NCI-H2227 treated with DMSO at 0.1 percent for 48 hours (cell line): ENCODE data around the gene OR4D11.
"Not testable (repeated sequence)": the region's sequence is repeated elsewhere in the genome, so short reads cannot be mapped to it uniquely, and the experiment has no call there.

Source experiments
- DNase-seq: peaks from one replicate; lab custom pipeline; 2025; lab: John Stamatoyannopoulos, UW

The OR4D11 gene

GRCh38 chr11:59503276-59503675 is at the start of gene OR4D11:
Gene OR4D11 (plus strand): TSS chr11:59503576. CDS start chr11:59503576, 0 bp downstream.
- no peak for DNase-seq

- DNase-seq = no peak
Observed at GRCh38 chr11:59456661-59457060, 46.7 kb upstream of the OR4D11 start, which contains the start of gene OR4D6. Gene OR4D6 (plus strand): TSS chr11:59456961. CDS start chr11:59456961, 0 bp downstream.

- DNase-seq = no peak
Observed at GRCh38 chr11:59459916-59460315, 43.5 kb upstream of the OR4D11 start.

- no peak for DNase-seq
Observed at GRCh38 chr11:59463190-59463641, 40.2 kb upstream of the OR4D11 start.

- no peak for DNase-seq
Observed at GRCh38 chr11:59473015-59473414, 30.4 kb upstream of the OR4D11 start, which contains the start of gene OR4D10. Gene OR4D10 (plus strand): TSS chr11:59473315. CDS start chr11:59477430, 4,115 bp downstream.

- DNase-seq = no peak
Observed at GRCh38 chr11:59475176-59475575, 28.2 kb upstream of the OR4D11 start.

- no peak for DNase-seq
Observed at GRCh38 chr11:59479906-59480305, 23.5 kb upstream of the OR4D11 start.

GRCh38 chr11:59480359-59480758 is 23.0 kb upstream of the OR4D11 start:
- no peak for DNase-seq

GRCh38 chr11:59501931-59502330 is 1.4 kb upstream of the OR4D11 start:
- no peak for DNase-seq

- DNase-seq = no peak
Observed at GRCh38 chr11:59510941-59511589, 7.7 kb downstream of the OR4D11 start, which contains the start of gene OR4D9. Gene OR4D9 (plus strand): TSS chr11:59511539. CDS start chr11:59514913, 3,374 bp downstream.

GRCh38 chr11:59511675-59512074 is 8.3 kb downstream of the OR4D11 start:
- no peak for DNase-seq

- DNase-seq = not testable (repeated sequence)
Observed at GRCh38 chr11:59520139-59520538, 16.8 kb downstream of the OR4D11 start.

- no peak for DNase-seq
Observed at GRCh38 chr11:59520741-59521140, 17.4 kb downstream of the OR4D11 start.

GRCh38 chr11:59523541-59523940 is 20.2 kb downstream of the OR4D11 start:
- no peak for DNase-seq

GRCh38 chr11:59528711-59529110 is 25.3 kb downstream of the OR4D11 start:
- DNase-seq = peak; percentile 58

- no peak for DNase-seq
Observed at GRCh38 chr11:59532620-59533019, 29.2 kb downstream of the OR4D11 start.

GRCh38 chr11:59534676-59535075 is 31.3 kb downstream of the OR4D11 start:
- DNase-seq = no peak

GRCh38 chr11:59542142-59542810 is 38.9 kb downstream of the OR4D11 start:
- DNase-seq = no peak

- DNase-seq = not testable (repeated sequence)
Observed at GRCh38 chr11:59543713-59544112, 40.3 kb downstream of the OR4D11 start.

GRCh38 chr11:59544869-59545178 is 41.4 kb downstream of the OR4D11 start:
- no peak for DNase-seq

GRCh38 chr11:59545179-59546020 is 42.0 kb downstream of the OR4D11 start:
- no peak for DNase-seq

- not testable (repeated sequence) for DNase-seq
Observed at GRCh38 chr11:59547605-59548308, 44.4 kb downstream of the OR4D11 start.
